ENCODE results near the gene VTCN1. TPM values are rescaled to one million over a fixed set of nuclear protein-coding genes. Genes with fewer than 3 reads are reported as not detected.

Gene VTCN1
- total and polyA plus RNA-seq, 9 donors: 0.05 to 17.6 (median 0.83) TPM; not detected in 2

DNA sequence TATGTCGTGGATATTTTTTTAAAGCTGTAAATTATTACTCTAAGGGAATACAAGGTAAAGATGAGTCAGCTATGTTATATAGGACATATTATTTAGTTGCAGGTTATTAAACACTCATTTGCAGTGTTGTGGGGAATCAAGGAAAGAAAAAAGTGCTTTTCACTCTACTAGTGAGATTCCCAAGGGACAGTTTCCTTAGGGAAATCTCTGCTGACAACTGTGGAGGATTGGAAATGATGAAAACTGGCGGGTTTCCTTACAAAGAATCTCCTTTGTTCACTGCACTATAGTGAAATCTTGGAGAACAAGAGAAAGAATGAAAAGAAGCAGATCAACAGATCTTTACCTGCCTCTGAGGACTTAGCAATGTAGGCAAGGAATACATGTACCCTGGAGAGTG lies 64.7 kb downstream of the VTCN1 start:
- H3K27me3 ChIP-seq: no peaks in the 10 kb centered on the region
- TF ChIP-seq, protein P1, sequence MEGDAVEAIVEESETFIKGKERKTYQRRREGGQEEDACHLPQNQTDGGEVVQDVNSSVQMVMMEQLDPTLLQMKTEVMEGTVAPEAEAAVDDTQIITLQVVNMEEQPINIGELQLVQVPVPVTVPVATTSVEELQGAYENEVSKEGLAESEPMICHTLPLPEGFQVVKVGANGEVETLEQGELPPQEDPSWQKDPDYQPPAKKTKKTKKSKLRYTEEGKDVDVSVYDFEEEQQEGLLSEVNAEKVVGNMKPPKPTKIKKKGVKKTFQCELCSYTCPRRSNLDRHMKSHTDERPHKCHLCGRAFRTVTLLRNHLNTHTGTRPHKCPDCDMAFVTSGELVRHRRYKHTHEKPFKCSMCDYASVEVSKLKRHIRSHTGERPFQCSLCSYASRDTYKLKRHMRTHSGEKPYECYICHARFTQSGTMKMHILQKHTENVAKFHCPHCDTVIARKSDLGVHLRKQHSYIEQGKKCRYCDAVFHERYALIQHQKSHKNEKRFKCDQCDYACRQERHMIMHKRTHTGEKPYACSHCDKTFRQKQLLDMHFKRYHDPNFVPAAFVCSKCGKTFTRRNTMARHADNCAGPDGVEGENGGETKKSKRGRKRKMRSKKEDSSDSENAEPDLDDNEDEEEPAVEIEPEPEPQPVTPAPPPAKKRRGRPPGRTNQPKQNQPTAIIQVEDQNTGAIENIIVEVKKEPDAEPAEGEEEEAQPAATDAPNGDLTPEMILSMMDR (IDR thresholded peaks at IDR 0.05): no peak
- no peak for TF ChIP-seq EP300 (IDR thresholded peaks at IDR 0.05)
- no peak for TF ChIP-seq POLR2A (IDR thresholded peaks at IDR 0.05)
- no peaks in the 10 kb centered on the region for H3K4me1 ChIP-seq (ENCODE audit: insufficient read depth)
- H3K36me3 ChIP-seq: no peaks in the 10 kb centered on the region
- no peaks in the 10 kb centered on the region for H3K9me3 ChIP-seq
- no peak overlapping the region for H3K27ac ChIP-seq
- no peak overlapping the region for H3K4me3 ChIP-seq
- intact Hi-C loops (cut with DNase I): no loop called here
- DNase-seq: no peak
- 81 to 88% (median 86%) methylated on average over 2 of the region's 2 CpGs for WGBS, 3 donors

DNA sequence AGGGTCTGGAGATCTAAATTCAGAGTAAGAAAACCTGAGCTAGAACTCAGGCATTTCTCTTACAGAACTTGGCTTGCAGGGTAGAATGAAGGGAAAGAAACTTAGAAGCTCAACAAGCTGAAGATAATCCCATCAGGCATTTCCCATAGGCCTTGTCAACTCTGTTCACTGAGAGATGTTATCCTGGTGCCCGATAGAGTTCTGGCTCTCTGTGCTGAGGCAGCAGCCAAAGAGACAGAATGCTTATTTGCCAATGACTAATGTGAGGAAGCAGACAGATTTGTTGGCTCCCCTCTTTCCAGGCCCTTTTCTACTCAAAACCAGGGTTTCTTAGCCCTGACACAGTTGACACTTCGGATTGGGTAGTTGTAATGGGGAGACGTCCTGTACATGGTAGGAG lies 66.9 kb downstream of the VTCN1 start:
- no peaks in the 10 kb centered on the region for H3K36me3 ChIP-seq
- H3K27me3 ChIP-seq: no peaks in the 10 kb centered on the region
- no peak for TF ChIP-seq EP300 (IDR thresholded peaks at IDR 0.05)
- TF ChIP-seq, protein P1 (IDR thresholded peaks at IDR 0.05): no peak
- TF ChIP-seq POLR2A (IDR thresholded peaks at IDR 0.05): no peak
- no peaks in the 10 kb centered on the region for H3K9me3 ChIP-seq
- WGBS, 3 donors: 86 to 92% (median 88%) methylated on average over 3 of the region's 3 CpGs
- no peak overlapping the region for H3K4me3 ChIP-seq
- DNase-seq: no peak
- no peak overlapping the region for H3K27ac ChIP-seq
- intact Hi-C loops (cut with DNase I): no loop called here
- no peaks in the 10 kb centered on the region for H3K4me1 ChIP-seq (ENCODE audit: insufficient read depth)

DNA sequence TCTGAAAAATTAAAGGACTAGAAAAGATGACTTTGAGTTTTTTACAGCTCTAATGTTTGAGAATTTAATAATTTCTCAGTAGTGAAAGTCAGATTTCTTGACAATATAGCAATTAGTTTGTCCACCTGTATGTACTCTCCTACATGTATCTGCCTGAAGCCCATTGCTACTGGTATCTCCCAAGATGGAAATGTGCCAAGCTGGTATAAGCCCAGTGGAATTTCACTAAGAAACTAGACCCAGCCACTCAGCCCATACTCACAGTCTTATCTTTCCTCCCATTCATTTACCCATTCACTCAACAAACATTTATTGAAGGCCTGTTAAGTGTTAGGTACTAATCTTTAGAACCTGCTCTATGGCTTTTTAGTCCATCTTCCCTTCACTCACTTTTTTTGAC lies 67.6 kb downstream of the VTCN1 start:
- H3K9me3 ChIP-seq: no peaks in the 10 kb centered on the region
- intact Hi-C loops (cut with DNase I): no loop called here
- no peaks in the 10 kb centered on the region for H3K36me3 ChIP-seq
- no peaks in the 10 kb centered on the region for H3K4me1 ChIP-seq (ENCODE audit: insufficient read depth)
- TF ChIP-seq POLR2A (IDR thresholded peaks at IDR 0.05) (no peak), EP300 (IDR thresholded peaks at IDR 0.05) (no peak)
- TF ChIP-seq, protein P1 (IDR thresholded peaks at IDR 0.05): no peak
- H3K4me3 ChIP-seq: no peak overlapping the region
- no peak overlapping the region for H3K27ac ChIP-seq
- H3K27me3 ChIP-seq: no peaks in the 10 kb centered on the region
- DNase-seq: no peak

DNA sequence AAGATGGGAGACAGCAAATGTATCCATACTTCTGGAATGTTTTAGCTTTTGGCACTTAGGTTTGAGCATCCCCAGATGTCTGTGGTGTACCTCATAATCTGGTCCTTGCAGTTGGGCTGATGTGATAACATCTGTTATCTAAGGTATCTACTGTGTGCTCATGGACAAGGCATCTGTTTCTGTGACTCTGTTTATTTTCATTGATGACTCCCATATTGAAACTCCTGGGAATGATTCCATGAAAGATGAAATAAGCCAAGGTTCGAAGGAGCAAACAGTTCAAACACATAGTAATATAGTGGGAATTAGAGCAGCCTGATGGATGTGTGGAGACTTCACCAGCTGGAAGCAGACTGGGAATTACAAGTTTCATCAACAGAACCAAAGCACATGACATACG lies 68.5 kb downstream of the VTCN1 start:
- Histone ChIP-seq H3K9me3 (no peaks in the 10 kb centered on the region), H3K27ac (no peak overlapping the region), H3K4me1 (ENCODE audit: insufficient read depth) (no peaks in the 10 kb centered on the region), H3K36me3 (no peaks in the 10 kb centered on the region), H3K27me3 (no peaks in the 10 kb centered on the region), H3K4me3 (no peak overlapping the region)
- WGBS, 3 donors: 64 to 71% (median 70%) methylated on average over 2 of the region's 2 CpGs
- no peak for TF ChIP-seq POLR2A (IDR thresholded peaks at IDR 0.05)
- intact Hi-C loops (cut with DNase I): no loop called here
- DNase-seq: no peak

DNA sequence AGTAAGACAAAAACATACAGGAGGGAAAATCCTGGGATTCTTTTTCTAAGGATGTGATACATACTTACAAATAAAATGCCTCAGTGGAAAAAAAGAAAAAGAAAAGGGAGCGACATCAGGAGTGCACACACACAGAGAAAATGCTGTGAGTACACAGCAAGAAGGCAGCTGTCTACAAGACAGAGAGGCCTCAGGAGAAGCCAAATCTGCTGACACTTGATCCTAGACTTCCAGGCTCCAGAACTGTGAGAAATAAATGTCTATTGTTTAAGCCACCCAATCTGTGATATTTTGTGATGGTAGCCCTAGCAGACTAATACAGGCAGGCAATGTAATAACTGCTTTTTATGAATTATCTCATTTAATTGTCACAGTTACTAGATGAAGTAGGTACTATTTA lies 72.2 kb downstream of the VTCN1 start:
- H3K4me3 ChIP-seq: no peak overlapping the region
- no peak for DNase-seq
- no peaks in the 10 kb centered on the region for H3K9me3 ChIP-seq
- H3K4me1 ChIP-seq (ENCODE audit: insufficient read depth): no peaks in the 10 kb centered on the region
- no peaks in the 10 kb centered on the region for H3K27me3 ChIP-seq
- TF ChIP-seq EP300 (IDR thresholded peaks at IDR 0.05) (no peak), POLR2A (IDR thresholded peaks at IDR 0.05) (no peak)
- TF ChIP-seq, protein P1 (IDR thresholded peaks at IDR 0.05): no peak
- H3K27ac ChIP-seq: no peak overlapping the region
- intact Hi-C loops (cut with DNase I): no loop called here
- no peaks in the 10 kb centered on the region for H3K36me3 ChIP-seq
- 93 to 96% (median 95%) methylated on average over 1 of the region's 1 CpG for WGBS, 3 donors

Data from ovary (tissue), 9 donors.